AG04449 (cell line): ENCODE data around the gene CD59.

Experiments
- CTCF ChIA-PET: fragments of 350-600 bp; formaldehyde crosslinking; extraction: SDS; loops from one replicate; lab custom pipeline; 2021; ENCODE audit warnings: antibody characterized with exemption; lab: Yijun Ruan, JAX
- POLR2A ChIA-PET: fragments of 400-600, 350-600 bp; formaldehyde crosslinking; extraction: SDS; loops from one replicate; lab custom pipeline; 2020; ENCODE audit warnings: antibody characterized with exemption, inconsistent platforms; lab: Yijun Ruan, JAX
- DNase-seq: peaks from one replicate; pipeline ENCODE4 v3.0.0-alpha.2; 2010; ENCODE audit warnings: low read depth, low spot score
- H3K4me3 ChIP-seq: 2 replicates; pipeline ENCODE4 v1.5.1; 2011; ENCODE audit warnings: low read depth, mild to moderate bottlenecking, control low read depth, low read length
- TF ChIP-seq, protein P1 (sequence below): IDR thresholded peaks from one replicate; pipeline ENCODE4 v1.5.1; 2011; ENCODE audit warnings: mild to moderate bottlenecking, moderate library complexity, low read length, control low read depth, inconsistent platforms; ENCODE audit not compliant: insufficient read depth; ENCODE audit errors: missing control alignments

Gene CD59

DNA sequence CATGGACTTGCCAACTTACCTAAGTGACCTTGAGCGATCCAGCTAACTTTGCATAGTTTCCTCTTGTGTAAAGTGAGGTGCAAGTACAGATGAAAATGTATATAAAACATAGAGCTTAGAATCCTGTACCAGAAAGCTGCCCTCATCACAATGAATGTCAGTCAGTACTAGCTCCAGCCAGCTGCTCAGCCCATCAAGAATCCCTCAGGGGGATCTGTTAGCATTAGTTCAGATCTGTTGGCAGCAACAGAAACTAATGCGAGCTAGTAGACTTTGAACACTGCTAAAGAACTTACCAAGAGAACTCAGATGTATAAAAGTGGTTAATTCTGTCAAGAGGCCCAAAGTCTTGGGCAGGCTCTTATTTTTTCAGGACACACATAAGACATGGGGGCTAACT is 29.3 kb downstream of the CD59 start:
- POLR2A ChIA-PET: interaction anchor here (0.9 kb wide), 1 partner anchor 15 kb away, joined by 3 read pairs; no protein-coding TSS in a partner anchor
- TF ChIP-seq, protein P1, sequence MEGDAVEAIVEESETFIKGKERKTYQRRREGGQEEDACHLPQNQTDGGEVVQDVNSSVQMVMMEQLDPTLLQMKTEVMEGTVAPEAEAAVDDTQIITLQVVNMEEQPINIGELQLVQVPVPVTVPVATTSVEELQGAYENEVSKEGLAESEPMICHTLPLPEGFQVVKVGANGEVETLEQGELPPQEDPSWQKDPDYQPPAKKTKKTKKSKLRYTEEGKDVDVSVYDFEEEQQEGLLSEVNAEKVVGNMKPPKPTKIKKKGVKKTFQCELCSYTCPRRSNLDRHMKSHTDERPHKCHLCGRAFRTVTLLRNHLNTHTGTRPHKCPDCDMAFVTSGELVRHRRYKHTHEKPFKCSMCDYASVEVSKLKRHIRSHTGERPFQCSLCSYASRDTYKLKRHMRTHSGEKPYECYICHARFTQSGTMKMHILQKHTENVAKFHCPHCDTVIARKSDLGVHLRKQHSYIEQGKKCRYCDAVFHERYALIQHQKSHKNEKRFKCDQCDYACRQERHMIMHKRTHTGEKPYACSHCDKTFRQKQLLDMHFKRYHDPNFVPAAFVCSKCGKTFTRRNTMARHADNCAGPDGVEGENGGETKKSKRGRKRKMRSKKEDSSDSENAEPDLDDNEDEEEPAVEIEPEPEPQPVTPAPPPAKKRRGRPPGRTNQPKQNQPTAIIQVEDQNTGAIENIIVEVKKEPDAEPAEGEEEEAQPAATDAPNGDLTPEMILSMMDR: no peak
- DNase-seq: no peak
- H3K4me3 ChIP-seq: no peak overlapping the region
- CTCF ChIA-PET: interaction anchor here (0.7 to 2.7 kb wide), 3 partner anchors 9 to 122 kb away, joined by 3 to 11 read pairs (median 4); no protein-coding TSS in a partner anchor

DNA sequence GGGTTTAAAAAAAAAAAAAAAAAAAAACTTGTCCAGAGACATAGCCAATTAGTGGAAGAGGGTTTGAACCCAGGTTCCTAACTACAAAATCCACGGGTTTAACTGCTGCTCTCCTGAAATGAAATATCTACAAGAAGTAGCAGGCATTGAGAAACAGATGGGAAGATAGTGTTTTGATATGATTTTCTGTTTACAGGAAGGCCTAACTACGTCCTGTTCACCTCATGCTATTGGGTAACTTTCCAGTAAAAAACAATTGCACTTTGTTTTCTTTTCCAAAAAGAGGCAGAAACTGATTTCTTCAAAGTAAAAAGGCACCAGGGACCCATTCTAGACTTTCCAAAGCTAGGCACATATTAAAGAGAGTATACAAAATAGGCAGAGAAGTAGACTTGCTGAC is 29.7 kb downstream of the CD59 start:
- no peak overlapping the region for H3K4me3 ChIP-seq
- TF ChIP-seq, protein P1: no peak
- DNase-seq: no peak
- ChIA-PET POLR2A (no interaction called here), CTCF (interaction anchor here (0.7 to 4.1 kb wide), 4 partner anchors 7 to 123 kb away, joined by 3 to 12 read pairs (median 8); no protein-coding TSS in a partner anchor)

DNA sequence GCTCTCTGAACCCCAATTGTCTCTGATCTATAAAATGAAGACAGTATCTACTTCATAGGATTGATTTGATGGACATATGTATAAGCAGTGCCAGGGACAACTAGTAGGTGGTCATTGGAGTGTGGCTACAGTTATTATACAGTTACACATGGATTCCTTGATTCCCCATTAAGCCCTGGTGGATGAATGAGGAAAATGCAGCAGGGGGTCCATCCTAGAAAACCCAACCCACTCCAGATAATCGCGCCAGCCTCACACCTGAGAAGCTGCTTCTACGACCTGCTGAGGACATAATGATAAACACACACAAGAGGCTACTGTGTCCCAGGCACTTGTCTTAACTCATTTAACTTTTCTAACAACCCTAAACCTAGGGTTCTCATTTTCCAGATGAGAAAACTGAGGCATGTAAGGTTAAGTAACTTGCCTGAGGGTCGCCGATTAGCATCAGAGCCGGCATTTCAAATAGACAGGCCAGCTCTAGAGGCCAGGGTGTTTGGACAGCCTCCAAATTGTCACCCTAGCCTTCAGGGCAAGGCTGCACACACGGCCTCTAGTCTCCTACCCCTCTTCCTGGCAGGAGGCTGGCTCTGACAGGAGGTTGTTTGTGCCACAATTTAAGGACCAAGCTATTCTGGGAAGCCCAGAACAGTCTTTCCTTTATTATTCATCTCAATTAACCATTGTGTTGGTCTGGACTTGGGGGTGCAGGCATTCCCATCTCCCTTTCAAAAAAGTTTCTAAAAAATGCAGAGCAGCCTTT is 31.8 kb downstream of the CD59 start:
- ChIA-PET POLR2A (no interaction called here), CTCF (interaction anchor here (0.8 to 4.7 kb wide), 6 partner anchors 9 to 38 kb away, joined by 3 to 19 read pairs (median 10); no protein-coding TSS in a partner anchor)
- TF ChIP-seq, protein P1: no peak
- DNase-seq: no peak
- H3K4me3 ChIP-seq: no peak overlapping the region

DNA sequence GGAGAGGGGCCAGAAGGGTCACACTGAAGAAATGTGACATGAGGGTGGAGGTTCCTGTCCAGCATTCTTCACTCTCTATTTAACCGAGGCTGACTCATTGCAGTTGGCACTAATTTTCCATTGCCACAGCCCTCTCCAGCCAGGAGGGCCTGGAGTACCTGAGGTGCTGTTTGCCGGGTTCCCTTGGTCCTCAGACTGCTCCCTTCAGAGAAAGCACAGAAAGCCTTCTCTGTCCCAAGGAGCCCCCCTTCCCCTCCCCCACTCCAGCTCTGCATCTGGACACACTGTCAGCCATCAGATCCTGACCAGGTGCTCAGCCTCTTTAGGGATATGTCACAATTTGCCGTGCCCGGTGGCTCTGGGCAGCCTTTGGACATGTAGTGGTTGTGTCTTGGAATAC is 32.4 kb downstream of the CD59 start:
- TF ChIP-seq, protein P1: no peak
- no peak overlapping the region for H3K4me3 ChIP-seq
- CTCF ChIA-PET: interaction anchor here (1.8 to 4.7 kb wide), 5 partner anchors 10 to 39 kb away, joined by 6 to 19 read pairs (median 12); no protein-coding TSS in a partner anchor
- POLR2A ChIA-PET: no interaction called here
- DNase-seq: no peak

DNA sequence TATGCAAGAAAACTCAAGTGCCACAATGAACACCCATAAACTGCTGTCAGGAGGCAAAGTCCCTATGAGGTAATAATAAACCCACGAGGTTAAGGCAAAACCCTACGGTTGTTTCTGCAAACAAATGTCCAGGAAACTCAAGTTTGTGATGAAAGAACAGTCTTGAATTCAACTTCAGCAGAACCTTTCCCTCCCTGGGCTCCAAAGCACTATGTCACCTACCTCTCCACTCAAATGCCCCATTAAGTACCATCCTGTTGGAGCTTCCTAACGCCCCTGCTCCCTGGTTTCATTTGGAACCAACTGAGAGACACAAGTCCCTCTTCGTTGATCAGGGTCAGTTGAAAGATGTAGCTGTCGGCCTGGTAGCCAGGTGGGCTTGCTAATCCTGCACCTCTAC is 33.0 kb downstream of the CD59 start:
- H3K4me3 ChIP-seq: no peak overlapping the region
- DNase-seq: no peak
- TF ChIP-seq, protein P1: no peak
- ChIA-PET POLR2A (no interaction called here), CTCF (interaction anchor here (1.8 to 4.7 kb wide), 6 partner anchors 11 to 41 kb away, joined by 9 to 37 read pairs (median 13); no protein-coding TSS in a partner anchor)
